Stimulated activated CD4-positive, alpha-beta T cell treated with anti-CD3 and anti-CD28 coated beads, Interleukin-1b, Interleukin-23, amount 100 ng/mL, for 48 hours (primary cell): Measurements from ENCODE around the gene CBY2.
"Not testable (repeated sequence)": the region's sequence is repeated elsewhere in the genome, so short reads cannot be mapped to it uniquely, and the experiment has no call there.

Source experiments
- DNase-seq: peaks from one replicate; pipeline ENCODE4 v3.0.0-alpha.2; 2020

CBY2 gene

DNA sequence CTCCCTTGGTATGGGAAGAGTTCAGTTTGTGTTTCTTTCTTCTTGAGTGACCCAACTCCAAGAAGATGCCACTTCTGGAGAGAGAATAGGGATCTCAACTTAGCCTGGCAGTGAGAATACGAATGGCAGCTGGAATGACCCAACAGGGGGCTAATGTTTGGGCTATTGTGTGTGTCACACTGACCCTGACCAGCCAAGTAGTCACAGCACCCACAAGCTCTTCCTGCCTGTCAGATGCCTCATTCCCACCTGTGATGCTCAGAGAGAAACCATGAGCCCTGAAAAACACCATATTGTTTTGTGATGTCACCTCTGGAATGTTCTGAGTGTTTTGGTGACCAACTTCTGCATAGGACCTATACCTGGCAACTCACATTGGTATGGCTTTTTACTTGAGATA lies at the start of gene CBY2:
CBY2 (plus strand) TSS at position 233 of the 400 bp plus-strand sequence; CDS start at position 304, 71 bp downstream.
- DNase-seq, result no peak

GRCh38 chr13:45654633-45655349 lies 47.3 kb upstream of the CBY2 start:
- no peak for DNase-seq

DNA sequence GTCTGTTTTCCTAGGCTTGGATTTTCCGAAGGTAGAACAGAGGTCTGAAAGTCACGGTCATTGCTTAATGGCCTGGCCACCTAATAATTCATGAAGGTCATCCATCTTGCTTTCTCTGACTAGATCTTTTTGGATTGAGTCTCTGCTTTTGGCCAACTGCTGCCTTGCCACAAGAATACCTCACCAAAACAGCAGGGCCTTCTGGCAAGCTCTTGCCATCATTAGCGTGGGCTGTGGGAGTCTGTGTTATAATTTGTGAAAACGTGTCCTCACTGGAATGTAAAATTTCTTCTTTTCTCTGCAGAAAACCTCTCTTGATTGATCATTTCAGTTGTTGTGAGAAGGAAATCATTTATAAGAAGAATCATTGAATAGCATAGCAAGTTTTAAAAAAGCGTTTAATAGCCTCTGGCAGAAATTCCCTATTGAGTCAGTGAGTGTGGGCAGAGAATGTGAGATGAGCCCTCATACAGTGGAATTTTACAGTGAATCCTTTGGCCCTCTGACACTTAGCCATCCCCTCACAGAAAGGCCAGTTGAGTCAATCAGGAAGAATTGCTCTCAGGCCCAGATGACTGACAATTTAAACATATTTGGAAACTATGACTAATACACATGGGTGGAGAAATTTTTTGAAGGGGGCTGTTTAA lies 43.4 kb upstream of the CBY2 start:
- no peak for DNase-seq

GRCh38 chr13:45659536-45659935 lies 42.6 kb upstream of the CBY2 start:
- no peak for DNase-seq

- not testable (repeated sequence) for DNase-seq
Measured at GRCh38 chr13:45660458-45660857, 41.7 kb upstream of the CBY2 start.

DNA sequence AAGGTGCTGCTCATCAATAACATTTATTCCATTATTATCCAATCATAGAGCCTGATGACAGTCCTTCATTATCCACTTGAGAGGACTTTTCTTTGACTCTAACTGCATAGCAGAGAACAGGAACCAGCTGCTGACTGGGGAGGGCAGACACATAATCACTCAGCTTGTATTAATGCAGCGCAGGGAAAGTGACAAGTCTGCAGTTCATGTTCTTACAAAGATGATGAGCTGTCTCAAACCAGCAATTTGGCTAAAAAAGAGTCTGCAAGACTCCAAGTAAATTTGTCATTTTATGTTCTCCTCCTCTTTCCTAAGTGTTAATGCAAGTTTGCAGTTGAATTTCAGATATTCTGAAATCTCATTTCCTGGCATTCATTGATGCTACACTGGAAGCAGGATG lies 40.0 kb upstream of the CBY2 start:
- DNase-seq, result no peak

GRCh38 chr13:45662903-45663302 lies 39.2 kb upstream of the CBY2 start:
- not testable (repeated sequence) for DNase-seq

GRCh38 chr13:45669626-45670025 lies 32.5 kb upstream of the CBY2 start:
- DNase-seq, result not testable (repeated sequence)

- no peak for DNase-seq
Measured at GRCh38 chr13:45670189-45670885, 31.8 kb upstream of the CBY2 start.

DNA sequence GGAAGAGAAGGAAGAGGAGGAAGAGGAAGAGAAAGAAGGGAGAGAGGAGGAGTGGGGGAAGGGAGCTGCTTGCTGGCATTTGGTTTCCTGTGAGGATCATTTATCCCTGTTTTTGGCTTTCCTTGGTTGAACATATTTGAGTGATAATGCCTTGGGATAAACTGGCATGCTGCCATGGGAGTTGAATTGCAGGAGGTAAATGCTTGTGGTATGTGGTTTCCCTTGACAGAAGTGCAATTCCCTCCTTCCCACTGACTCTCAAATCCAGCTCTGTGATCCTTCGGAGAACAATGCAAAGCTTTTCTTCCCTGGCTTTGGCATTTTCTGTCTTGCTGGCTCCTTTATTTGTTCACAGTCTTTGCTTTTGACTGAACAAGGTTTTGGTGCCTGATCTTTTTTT lies 27.2 kb upstream of the CBY2 start:
- DNase-seq, result no peak

GRCh38 chr13:45678282-45678681 lies 23.8 kb upstream of the CBY2 start:
- no peak for DNase-seq

DNA sequence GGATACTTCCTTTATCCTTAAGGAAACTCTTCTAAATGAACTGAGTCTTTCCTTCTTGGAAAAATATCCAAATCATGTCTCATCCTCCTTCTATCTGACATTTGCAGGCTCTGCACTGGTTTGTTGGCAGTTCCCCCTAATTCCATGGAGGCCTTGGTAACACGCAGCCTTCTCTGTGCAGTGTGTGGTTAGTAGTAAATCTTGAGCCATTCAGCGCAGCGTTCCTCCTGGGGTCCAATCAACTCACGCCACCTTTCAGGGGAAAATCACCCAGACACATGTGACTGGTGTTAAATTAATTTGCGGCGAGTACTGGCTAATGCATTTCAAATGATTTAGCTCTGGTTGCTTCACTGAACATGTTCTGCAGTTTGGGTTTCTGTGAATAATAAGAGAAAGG lies 21.0 kb upstream of the CBY2 start:
- DNase-seq, result no peak

DNA sequence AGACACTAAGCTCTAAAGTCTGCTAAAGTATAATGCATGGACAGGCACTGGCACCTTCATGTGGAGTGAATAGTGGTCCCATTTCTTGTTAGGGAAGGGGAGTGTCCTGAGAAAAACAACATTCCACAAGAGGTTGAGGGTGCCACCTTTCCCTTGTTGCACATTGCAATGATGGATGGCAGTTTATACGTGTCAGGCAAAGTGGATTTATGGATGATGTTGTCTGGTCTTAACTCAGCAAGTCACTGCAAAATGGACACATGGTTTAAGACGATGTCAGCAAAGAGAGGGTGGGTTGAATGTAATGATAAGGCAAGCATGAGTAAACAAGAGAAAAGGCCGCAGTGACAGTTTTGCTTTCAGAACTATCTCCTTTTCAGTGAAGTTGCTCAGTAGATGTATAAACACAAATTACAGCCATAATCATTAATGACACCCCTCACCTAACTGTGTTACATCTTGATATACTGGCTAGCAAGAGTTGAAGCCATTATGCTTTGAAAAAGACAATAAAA lies 19.6 kb upstream of the CBY2 start:
- DNase-seq, result no peak

GRCh38 chr13:45683701-45684100 lies 18.4 kb upstream of the CBY2 start:
- no peak for DNase-seq

GRCh38 chr13:45688577-45688976 lies 13.5 kb upstream of the CBY2 start:
- no peak for DNase-seq

DNA sequence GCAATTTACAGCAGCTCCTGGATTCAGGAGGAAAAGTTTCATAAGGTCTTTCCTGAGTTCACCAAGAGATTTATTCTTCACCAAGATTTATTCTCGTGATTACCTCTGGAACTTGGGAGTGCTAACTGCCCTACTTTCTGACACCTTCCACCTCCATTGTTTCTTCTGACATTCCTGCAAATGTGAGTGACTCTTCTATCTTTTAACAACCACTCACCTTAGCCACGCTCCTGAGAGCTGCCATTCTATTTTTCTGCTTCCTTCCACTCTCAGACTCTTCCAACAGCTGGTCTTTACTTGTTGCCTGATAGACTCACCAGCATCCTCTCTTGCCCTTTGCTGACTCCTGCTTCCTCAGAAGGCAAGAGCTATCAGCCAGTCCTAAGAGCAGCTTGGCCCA lies 11.5 kb upstream of the CBY2 start:
- DNase-seq, result no peak

- DNase-seq, result no peak
Measured at GRCh38 chr13:45691251-45691650, 10.9 kb upstream of the CBY2 start.

DNA sequence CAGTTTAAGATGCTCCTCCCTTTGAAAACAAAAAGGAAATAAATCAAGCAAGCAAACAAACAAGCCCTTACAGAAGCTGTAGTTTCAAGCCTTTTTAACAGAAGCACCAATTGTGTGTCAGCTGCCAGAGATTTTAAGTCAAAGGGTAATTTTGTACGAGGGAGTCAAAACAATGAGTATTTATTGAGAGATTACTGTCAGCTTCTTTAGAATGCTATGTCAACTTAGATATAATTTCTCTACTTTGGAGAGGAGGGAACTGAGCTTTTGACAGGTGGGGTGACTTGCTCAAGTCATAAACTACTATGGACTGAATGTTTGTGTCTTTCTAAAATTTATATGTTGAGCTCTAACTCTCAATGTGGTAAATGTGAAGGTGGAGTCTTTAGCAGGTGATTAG lies 10.5 kb upstream of the CBY2 start:
- DNase-seq, result no peak

- DNase-seq, result peak; percentile 32
Measured at GRCh38 chr13:45695198-45695730, 6.9 kb upstream of the CBY2 start.

- DNase-seq, result no peak
Measured at GRCh38 chr13:45696610-45697226, 5.4 kb upstream of the CBY2 start.

DNA sequence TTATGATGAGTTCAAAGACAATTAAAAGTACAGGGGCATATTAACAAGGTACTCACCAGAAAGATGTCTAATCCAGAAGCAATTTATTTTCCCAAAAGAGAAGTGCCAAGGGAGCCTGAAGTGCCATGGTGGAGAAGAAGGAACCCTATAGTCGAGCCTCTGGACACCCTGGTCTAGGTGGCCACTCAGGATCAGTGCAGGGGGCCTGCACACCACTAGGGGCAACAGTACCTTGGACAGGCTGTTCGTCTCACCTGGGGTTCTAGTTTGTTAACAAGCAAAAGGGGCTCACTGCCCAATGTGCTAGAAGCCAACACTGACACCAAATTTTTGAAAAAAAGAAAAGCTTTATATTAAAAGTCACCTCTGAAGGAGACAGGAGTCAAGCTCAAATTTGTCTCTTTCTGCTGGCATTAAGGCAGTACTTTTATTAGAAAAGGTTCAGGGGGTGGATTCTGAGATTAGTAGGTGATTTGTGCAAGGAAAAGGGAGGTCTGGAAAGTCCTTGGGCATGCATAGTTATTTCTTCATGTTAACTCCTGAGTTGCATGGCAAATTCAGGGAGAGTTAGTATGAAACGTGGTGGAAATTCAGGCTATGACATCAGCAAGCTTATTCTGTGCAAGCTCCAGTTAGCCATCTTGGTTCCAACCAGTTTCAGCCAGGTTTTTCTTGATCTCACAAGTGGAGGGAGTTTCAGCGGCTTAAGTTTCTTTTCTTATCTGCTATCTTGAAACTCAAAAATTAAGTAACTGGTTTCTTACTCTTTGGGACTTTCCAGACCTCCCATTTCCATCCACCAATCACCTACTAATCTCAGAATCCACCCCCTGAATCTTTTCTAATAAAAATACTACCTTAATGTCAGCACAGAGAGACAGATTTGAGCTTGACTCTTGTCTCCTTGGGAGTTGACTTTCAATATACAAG lies 884 bp upstream of the CBY2 start:
- no peak for DNase-seq

GRCh38 chr13:45702869-45703391 lies 810 bp downstream of the CBY2 start:
- DNase-seq, result no peak
